GM21447 (cell line): ENCODE results near the gene EEF1E1.
A peak's percentile ranks its signal among the peaks of the same experiment; 100 is the strongest.

Experiments
- ATAC-seq: cut with Tn5 transposase; IDR thresholded peaks from one replicate; pipeline ENCODE4 v1.9.1; 2021; ENCODE audit not compliant: unreplicated experiment

The EEF1E1 gene

DNA sequence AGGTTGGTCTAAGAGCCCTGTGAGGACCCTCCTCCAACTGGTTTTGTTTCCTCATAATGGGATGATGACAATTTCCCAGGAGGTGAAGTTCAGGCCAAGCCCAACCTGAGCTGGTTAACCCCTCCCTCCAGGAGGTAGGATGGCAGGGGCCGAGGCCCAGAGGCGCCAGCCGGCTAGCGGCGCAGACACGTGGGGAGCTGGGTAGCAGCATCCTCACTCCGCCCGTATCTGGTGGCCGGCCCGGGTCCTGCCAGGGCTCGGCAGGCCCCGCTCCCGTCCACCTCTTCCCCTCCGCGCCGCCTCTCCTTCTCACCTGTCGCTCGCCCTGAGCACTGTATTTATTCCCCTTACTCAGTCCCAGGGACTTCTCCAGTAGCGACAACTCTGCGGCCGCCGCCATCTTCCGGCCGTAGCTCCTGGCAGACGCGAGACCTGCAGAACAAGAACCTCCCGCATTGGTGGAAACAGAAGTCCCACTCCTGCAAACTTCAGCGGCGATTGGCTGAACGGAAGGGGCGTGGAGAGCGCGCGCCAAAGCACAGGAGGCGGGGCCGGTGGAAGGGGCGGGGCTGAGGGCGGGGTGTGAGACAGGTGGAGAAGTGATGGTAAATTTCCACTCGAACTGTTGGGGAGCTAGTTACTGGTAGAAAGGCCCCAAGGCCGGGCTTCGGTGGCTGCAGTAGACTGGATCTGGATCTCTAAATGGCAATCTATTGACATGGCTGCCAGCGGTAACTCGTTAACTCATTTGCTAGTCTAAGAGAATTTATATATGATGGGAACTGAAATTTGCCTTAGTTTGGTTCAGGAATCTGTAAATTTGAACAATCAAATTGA, at the start of gene EEF1E1:
Gene EEF1E1, minus strand, starts transcription at position 427 of the 837 bp plus-strand sequence. Its CDS starts 27 bp downstream, at position 400.
- ATAC-seq = peak; percentile 99

DNA sequence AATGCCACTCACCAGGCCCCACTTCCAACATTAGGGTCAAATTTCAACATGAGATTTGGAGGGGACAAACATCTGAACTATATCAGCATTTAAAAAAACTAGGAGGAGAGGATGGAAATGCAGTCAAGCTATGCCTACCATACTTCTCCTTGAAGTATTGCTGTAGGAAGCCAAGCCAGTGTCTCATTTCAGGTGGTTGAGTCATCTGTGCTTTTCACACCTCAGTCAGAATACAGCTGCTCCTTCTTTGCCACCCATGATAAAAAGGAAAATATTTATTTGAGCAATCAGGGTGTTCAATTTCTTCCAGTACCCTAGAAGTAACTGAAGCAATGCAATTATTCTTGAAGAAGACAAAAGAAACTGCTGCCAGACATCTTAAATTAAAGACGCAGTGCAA, 47.0 kb upstream of the EEF1E1 start:
- no peak for ATAC-seq

DNA sequence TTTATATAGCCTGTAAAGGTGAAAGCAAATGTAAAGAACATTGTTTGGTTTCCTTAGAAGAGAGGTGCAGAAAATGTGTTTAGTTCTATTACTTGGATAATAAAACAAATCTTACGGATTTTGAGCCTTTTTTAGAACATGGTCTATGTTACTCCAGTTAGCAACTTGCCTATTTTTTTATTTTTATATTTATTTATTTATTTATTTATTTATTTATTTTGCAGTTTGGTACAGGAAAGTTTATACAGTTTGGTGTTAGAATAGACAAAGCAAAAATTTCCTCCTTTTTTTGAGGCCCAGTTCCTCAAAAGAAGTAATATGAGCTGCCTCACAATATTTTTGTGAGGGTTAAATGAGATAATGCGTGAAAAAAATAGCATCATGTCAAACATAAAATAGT, 41.6 kb upstream of the EEF1E1 start:
- ATAC-seq = no peak

DNA sequence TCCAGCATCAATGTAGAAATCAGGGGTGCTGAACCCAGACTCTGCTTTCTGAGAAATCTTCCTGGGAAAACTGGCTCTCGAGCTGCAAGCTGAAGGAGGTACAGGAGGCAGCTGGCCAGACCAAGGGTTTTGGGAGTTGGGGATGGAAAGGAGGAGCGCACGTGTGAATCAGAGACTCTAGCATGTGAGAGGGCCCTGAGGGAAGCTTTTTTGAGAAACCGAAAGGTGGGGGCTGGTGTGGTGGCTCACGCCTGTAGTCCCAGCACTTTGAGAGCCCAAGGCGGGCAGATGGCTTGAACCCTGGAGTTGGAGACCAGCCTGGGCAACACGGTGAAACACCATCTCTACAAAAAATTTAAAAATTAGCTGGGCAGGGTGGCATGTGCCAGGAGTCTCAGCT, 37.1 kb upstream of the EEF1E1 start:
- no peak for ATAC-seq

GRCh38 chr6:8137529-8137939, 35.2 kb upstream of the EEF1E1 start:
- ATAC-seq = no peak

GRCh38 chr6:8135276-8135675, 32.9 kb upstream of the EEF1E1 start:
- ATAC-seq = no peak

GRCh38 chr6:8132130-8132529, 29.8 kb upstream of the EEF1E1 start:
- ATAC-seq = no peak

DNA sequence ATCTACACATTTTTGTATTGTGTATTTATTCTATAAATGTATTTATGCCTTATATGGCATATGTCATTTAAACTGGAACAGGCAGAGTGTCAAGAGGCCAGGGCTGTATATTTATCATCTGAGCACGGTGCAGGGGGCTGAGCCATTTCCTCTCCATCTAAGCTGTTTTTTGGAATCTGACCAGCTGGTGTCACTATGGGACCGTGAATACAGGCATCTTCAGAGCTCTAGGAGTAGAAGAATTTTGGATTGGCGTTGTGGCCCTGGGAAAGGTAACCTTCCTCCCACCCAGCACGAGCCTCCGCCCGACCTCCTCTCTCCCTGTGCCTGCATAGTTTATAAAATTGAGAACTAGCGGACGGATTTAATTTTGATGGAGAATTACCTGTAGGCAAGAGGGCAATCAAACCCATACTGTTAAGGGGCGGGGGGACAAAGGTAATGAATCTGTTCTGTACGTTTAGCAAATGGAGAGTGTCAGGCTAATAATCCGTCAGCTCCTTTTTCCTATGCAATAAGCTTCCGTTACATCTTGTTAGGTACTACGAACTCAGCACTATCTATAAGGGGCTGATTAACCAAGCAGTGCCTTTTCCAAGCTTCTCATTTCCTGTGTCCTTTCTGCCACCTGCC, 29.0 kb upstream of the EEF1E1 start:
- ATAC-seq = peak; percentile 55

- ATAC-seq = no peak
Measured at GRCh38 chr6:8130399-8130798, 28.1 kb upstream of the EEF1E1 start.

- no peak for ATAC-seq
Measured at GRCh38 chr6:8123236-8123635, 20.9 kb upstream of the EEF1E1 start.

DNA sequence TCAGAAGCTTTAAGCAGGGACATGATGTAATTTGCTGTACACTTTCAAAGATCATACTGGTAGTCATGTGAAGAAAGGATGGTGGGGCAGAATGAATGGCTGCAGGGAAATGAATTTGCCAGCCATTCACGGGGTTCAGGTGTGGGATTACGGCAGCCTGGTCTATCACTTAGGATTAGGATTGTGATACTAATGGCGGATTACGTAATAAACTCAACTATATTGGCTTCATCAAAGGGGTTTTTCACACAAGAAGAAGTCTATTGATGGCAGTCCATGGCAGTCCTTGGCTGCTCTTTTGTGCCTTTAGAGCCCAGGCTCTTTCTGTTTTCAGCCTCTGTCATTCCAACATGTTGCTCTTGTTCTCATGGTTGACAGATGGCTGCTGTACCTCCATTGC, 12.6 kb upstream of the EEF1E1 start:
- ATAC-seq = no peak

DNA sequence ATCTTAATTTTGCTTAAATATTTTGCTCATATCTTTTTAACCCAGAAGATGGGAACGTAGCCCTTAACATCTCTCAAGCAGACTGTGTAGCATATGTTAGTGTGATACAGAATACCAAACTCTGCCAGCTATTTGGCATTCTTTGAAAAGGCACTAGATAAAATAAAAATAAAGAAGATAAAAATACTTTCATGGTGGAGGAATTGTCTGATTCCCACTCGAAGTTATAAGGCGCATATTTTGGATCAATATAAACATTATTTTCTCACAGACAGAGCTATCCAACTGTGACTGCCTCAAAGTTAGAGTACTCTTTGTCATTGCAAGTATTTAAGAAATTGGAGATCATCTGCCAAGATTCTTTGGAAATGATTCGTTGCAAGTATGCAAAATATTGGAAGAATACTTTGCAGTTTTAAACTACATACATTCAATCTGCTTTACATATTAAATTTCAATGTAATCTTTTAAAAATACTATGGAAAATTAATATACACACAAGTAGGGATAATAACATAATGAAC, 10.8 kb upstream of the EEF1E1 start:
- ATAC-seq = no peak

DNA sequence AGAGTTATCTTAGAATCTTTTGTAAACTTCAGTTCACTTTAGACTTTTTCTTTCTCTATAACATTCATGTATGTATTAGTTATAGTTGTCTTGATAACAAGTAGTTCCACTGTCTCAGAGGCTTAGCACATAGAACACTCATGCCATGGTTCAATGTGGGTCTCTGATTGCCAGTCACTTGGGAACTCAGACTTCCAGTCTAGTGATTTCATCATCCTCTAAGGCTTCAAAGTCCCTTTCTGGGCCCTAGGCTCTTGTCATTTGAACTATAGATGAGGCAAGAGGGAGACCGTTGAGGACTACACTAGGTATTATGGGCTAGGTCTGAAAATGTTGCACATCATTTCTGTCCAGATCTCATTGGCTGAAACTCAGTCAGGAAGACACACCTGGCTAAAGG, 8.4 kb upstream of the EEF1E1 start:
- no peak for ATAC-seq

DNA sequence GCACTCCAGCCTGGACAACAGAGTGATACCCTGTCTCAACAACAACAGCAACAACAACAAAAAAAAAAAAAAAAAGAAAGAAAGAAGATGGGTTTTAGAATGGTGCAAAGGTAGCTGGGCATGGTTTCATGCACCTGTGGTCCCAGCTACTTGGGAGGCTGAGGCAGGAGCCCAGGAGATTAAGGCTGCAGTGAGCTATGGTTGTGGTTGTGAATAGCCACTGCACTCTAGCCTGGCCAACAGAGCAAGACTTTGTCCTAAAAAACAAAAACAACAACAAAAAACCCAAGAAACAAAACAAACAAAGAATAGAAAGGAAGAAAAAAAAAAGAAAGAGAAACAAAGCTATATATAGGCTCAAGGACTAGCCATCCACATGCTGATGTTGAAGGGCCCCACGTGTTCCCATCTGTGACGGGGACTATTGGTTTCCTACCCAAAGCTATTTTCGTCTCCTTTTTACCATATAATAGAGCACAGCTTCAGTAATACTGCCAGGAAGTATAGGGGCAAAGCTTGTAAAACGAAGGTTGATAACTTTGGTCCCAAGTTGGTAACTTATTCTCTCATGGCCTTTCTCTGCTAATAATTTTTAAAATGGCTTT, 7.9 kb upstream of the EEF1E1 start:
- ATAC-seq = peak; percentile 77

DNA sequence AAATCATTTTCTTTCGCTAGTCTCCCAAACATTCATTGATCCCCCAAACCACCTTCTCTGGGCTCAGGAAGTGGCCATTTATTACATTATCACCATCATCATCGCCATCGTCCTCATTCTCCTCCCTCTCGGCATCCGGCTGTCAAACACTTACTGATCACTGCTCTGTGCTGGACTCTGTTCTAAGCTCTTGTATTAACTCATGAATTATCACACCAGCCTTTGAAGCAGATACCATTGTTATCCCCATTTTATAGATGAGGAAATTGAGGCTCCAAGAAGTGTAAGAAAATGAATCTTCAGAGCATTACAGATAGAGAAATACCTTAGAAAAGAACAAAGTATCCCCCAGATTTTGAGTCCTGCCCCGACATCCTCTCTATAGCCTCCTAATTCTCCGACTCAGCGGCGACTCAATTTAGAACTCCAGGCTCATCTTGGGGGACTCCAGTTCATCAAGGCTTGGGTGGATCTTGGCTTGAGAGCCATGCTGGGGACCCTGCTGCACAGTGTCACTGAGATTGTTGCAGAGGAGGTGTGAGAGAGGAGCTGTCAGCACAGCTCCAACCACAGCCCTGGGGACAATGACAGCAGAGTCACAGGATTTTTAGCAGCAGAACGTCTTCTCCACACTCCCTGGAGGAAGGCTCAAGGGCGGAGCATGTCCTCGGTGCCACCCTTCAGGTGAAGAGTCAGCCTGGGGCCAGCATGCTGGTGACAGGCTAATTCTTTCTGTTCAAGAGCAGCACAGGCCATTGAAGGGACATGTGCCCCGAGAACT, 6.6 kb upstream of the EEF1E1 start:
- ATAC-seq = no peak

GRCh38 chr6:8108031-8108660, 5.8 kb upstream of the EEF1E1 start:
- ATAC-seq = no peak

DNA sequence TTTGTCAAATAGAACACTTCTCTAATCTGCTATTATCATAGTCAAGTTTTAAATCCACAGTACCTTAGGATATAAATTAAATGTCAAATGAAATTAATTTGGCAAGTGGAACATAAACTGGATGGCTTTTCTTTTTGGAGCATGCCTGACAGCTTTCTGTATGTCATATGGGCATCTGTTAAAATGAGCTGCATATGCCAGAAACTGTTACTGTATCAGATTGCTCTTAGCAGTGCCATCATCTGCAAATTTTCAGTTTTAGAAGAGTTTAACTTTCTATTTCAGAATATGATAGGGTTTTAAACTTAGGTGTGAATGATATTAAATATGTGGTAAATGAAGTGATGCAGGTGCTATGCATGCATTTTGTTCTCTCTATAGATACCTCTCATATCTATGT, 3.4 kb upstream of the EEF1E1 start:
- no peak for ATAC-seq

DNA sequence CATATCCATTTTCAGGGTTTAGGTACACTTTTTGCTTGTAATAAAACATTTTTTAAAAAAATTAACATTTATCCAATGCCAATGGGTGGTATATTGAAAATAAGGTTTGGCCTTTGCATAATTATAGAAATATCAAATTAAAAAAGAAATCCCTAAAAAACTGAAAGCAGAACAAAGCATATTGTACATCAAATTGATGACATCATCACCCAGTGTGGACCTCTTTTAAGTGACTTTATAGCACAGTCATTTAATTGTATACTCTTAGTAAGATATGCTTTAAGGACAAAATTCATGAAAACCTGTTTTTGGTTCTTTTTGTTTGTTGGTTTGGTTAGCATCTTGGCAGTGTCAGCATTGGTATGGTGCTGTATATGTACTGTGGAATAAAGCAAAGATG, 1.4 kb upstream of the EEF1E1 start:
- ATAC-seq = no peak

DNA sequence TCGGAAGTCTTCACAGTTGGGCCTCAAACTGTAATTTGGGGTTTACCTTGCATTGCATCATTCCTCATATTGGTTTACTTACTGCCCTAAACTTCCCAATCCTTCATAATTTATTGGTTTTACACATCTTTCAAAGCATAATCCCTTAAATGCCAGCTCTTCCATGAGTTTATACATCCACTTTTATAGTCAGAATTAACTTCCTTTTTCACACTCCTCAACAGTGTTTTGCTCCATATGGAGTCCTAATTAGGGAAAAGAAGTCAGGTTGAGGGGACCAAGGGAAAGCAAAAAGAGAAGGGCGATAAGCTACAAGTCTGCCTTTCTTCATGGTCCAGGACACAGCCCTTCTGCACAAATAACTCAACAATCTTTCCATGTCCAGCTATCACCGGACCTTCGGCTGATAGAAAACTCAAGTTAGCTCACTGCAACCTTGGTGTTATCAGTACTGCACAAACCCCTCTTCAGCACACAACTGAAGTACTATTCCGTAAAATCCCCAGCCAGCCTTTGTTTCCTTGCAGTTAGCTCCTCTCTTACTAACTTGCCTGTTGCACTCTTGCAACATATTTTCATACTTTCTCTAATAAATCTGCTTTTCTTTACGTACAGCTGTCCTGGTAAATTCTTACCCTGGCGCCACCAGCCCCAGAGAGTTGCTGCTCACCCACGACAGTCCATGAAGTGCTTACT, 2.0 kb downstream of the EEF1E1 start:
- ATAC-seq = no peak

DNA sequence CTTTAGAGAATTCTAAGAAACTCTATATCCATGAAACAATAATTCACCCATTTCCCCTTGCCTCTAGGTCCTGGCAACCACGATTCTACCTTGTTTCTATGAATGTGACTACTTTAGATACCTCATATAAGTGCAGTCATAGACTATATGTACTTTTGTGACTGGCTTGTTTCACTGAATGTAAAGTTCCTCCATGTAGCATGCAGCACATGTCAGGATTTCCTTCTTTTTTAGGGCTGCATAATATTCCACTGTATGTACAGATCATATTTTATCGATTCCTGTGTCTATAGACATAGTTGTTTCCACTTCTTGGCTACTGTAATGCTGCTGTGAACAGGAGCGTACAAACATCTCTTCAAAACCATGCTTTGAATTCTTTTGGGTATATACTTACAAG, 11.7 kb downstream of the EEF1E1 start:
- no peak for ATAC-seq
